ENCODE results near the gene UBE2QL1. TPM values are rescaled to one million over a fixed set of nuclear protein-coding genes. Genes with fewer than 3 reads are reported as not detected.

UBE2QL1 gene
- total RNA-seq, 2 experiments from 2014 or later = not detected

GRCh38 chr5:6473284-6473683, 24.6 kb downstream of the UBE2QL1 start:
- peaks cover 4% of the 10 kb centered on the region for H3K9me3 Mint-ChIP-seq
- H3K36me3 Mint-ChIP-seq (ENCODE audit: low read depth) = no peaks in the 10 kb centered on the region
- CTCF ChIA-PET = no interaction called here
- no peak overlapping the region for H3K27ac Mint-ChIP-seq
- DNase-seq = no peak
- intact Hi-C loops (cut with micrococcal nuclease) = no loop called here
- H3K27me3 Mint-ChIP-seq (ENCODE audit: low read depth) = peaks cover 19% of the 10 kb centered on the region
- no peak overlapping the region for H3K4me3 Mint-ChIP-seq
- H3K4me1 Mint-ChIP-seq (ENCODE audit: low read depth) = no peaks in the 10 kb centered on the region

GRCh38 chr5:6475626-6476312, 27.1 kb downstream of the UBE2QL1 start:
- Mint-ChIP-seq H3K4me1 (ENCODE audit: low read depth) (no peaks in the 10 kb centered on the region), H3K4me3 (no peak overlapping the region), H3K27ac (no peak overlapping the region), H3K36me3 (ENCODE audit: low read depth) (no peaks in the 10 kb centered on the region), H3K9me3 (peaks cover 4% of the 10 kb centered on the region), H3K27me3 (ENCODE audit: low read depth) (peaks cover 14% of the 10 kb centered on the region)
- DNase-seq = no peak
- intact Hi-C loops (cut with micrococcal nuclease) = no loop called here
- CTCF ChIA-PET = no interaction called here

DNA sequence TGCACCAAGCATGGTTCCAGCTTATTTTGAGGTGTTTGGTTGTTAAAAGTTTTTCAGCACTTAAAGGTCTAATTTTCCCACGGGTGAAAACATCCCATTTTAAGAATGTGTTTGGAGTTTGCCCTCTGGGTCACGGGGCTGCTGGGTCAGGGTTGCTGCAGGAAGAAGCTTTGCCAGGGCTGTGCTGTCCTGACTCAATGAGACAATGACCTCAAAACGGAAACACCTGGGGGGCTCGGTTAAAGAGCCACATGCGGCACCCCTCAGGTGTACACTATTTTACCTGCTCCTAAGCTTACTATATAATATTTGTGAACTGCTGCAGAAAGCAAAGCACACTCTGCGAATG, 27.6 kb downstream of the UBE2QL1 start:
- no peak for DNase-seq
- Mint-ChIP-seq H3K4me1 (ENCODE audit: low read depth) (no peaks in the 10 kb centered on the region), H3K9me3 (peaks cover 3% of the 10 kb centered on the region), H3K4me3 (no peak overlapping the region), H3K27me3 (ENCODE audit: low read depth) (peaks cover 12% of the 10 kb centered on the region), H3K36me3 (ENCODE audit: low read depth) (no peaks in the 10 kb centered on the region), H3K27ac (no peak overlapping the region)
- CTCF ChIA-PET = no interaction called here
- intact Hi-C loops (cut with micrococcal nuclease) = no loop called here

- Mint-ChIP-seq H3K4me1 (ENCODE audit: low read depth) (peaks cover 4% of the 10 kb centered on the region), H3K9me3 (no peaks in the 10 kb centered on the region), H3K27me3 (ENCODE audit: low read depth) (peaks cover 4% of the 10 kb centered on the region), H3K36me3 (ENCODE audit: low read depth) (no peaks in the 10 kb centered on the region), H3K4me3 (no peak overlapping the region), H3K27ac (no peak overlapping the region)
- intact Hi-C loops (cut with micrococcal nuclease) = no loop called here
- CTCF ChIA-PET = no interaction called here
- no peak for DNase-seq
These were observed 30.1 kb downstream of the UBE2QL1 start for GRCh38 chr5:6478793-6479192.

- intact Hi-C loops (cut with micrococcal nuclease) = no loop called here
- Mint-ChIP-seq H3K4me3 (no peak overlapping the region), H3K36me3 (ENCODE audit: low read depth) (no peaks in the 10 kb centered on the region)
These were observed 31.7 kb downstream of the UBE2QL1 start for GRCh38 chr5:6480133-6481051.

DNA sequence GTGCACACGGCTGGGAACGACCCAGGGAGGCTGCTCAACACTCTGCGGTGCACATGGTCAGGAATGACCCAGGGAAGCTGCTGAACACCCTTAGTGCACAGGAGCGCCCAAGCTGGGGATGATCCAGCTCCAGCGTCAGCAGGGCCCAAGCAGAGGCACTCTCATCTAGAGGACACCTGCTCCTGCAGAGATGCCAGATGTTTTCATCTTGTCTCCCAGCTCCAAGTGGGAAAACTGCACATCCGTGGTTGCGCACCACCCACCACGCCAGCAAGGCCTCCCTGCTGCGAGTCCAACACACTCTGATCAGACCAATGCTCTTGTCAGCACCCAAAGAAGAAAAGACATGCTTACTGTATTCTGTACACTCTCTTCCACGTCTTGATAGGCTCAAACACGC, 34.1 kb downstream of the UBE2QL1 start:
- no peak overlapping the region for H3K27ac Mint-ChIP-seq
- H3K27me3 Mint-ChIP-seq (ENCODE audit: low read depth) = peaks cover 4% of the 10 kb centered on the region
- no peaks in the 10 kb centered on the region for H3K36me3 Mint-ChIP-seq (ENCODE audit: low read depth)
- no peak overlapping the region for H3K4me3 Mint-ChIP-seq
- CTCF ChIA-PET = no interaction called here
- intact Hi-C loops (cut with micrococcal nuclease) = no loop called here
- DNase-seq = no peak
- H3K4me1 Mint-ChIP-seq (ENCODE audit: low read depth) = peaks cover 35% of the 10 kb centered on the region
- no peaks in the 10 kb centered on the region for H3K9me3 Mint-ChIP-seq

More at GRCh38 chr5:6480133-6481051, 31.7 kb downstream of the UBE2QL1 start:
- Mint-ChIP-seq H3K4me1 (ENCODE audit: low read depth) (peaks cover 19% of the 10 kb centered on the region), H3K27me3 (ENCODE audit: low read depth) (peaks cover 4% of the 10 kb centered on the region), H3K9me3 (no peaks in the 10 kb centered on the region), H3K27ac (no peak overlapping the region)
- DNase-seq = no peak
- CTCF ChIA-PET = interaction anchor here (1.0 kb wide), 1 partner anchor 99 kb away, joined by 3 read pairs; no protein-coding TSS in a partner anchor

GRCh38 chr5:6483880-6484382, 35.3 kb downstream of the UBE2QL1 start:
- no peak overlapping the region for H3K4me3 Mint-ChIP-seq
- CTCF ChIA-PET = no interaction called here
- peak; percentile 28 for DNase-seq

DNA sequence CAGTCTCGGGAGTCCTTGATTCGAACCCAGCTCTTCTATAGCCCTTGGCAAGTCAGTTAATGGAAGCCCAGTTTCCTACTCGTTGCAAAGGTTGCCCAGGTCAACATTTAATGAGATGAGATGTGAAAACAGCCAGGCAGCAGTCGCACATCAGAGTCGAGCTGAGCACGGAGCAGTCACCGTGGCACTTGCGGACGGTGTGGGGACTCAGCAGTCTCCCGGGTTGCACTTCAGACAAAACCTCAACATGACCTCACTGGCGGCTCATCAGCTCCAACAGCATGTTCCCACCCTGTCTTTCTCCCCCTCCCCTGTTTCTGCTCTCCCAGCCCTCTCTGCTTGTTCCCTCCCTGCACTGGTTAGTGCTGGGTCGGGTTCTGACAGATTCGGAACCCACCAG, 35.8 kb downstream of the UBE2QL1 start:
- no peaks in the 10 kb centered on the region for H3K36me3 Mint-ChIP-seq (ENCODE audit: low read depth)
- H3K27me3 Mint-ChIP-seq (ENCODE audit: low read depth) = peaks cover 2% of the 10 kb centered on the region
- peaks cover 35% of the 10 kb centered on the region for H3K4me1 Mint-ChIP-seq (ENCODE audit: low read depth)
- H3K27ac Mint-ChIP-seq = no peak overlapping the region
- no peak for DNase-seq
- CTCF ChIA-PET = no interaction called here
- intact Hi-C loops (cut with micrococcal nuclease) = loop anchor here (1.0 kb wide), 1 partner anchor 9 kb away; no protein-coding TSS in a partner anchor
- H3K9me3 Mint-ChIP-seq = no peaks in the 10 kb centered on the region
- H3K4me3 Mint-ChIP-seq = no peak overlapping the region

More at GRCh38 chr5:6483880-6484382, 35.3 kb downstream of the UBE2QL1 start:
- intact Hi-C loops (cut with micrococcal nuclease) = loop anchor here (1.0 kb wide), 1 partner anchor 9 kb away; no protein-coding TSS in a partner anchor
- Mint-ChIP-seq H3K36me3 (ENCODE audit: low read depth) (no peaks in the 10 kb centered on the region), H3K27me3 (ENCODE audit: low read depth) (peaks cover 2% of the 10 kb centered on the region), H3K4me1 (ENCODE audit: low read depth) (peaks cover 35% of the 10 kb centered on the region), H3K9me3 (no peaks in the 10 kb centered on the region), H3K27ac (no peak overlapping the region)

GRCh38 chr5:6484899-6485298, 36.2 kb downstream of the UBE2QL1 start:
- no peak for DNase-seq
- Mint-ChIP-seq H3K27me3 (ENCODE audit: low read depth) (peaks cover 2% of the 10 kb centered on the region), H3K36me3 (ENCODE audit: low read depth) (no peaks in the 10 kb centered on the region), H3K4me3 (no peak overlapping the region), H3K9me3 (no peaks in the 10 kb centered on the region), H3K4me1 (ENCODE audit: low read depth) (peaks cover 35% of the 10 kb centered on the region), H3K27ac (no peak overlapping the region)
- CTCF ChIA-PET = no interaction called here
- intact Hi-C loops (cut with micrococcal nuclease) = loop anchor here (1.0 to 5.0 kb wide), 2 partner anchors 8 to 108 kb away; partner anchors contain the start of gene MED10

DNA sequence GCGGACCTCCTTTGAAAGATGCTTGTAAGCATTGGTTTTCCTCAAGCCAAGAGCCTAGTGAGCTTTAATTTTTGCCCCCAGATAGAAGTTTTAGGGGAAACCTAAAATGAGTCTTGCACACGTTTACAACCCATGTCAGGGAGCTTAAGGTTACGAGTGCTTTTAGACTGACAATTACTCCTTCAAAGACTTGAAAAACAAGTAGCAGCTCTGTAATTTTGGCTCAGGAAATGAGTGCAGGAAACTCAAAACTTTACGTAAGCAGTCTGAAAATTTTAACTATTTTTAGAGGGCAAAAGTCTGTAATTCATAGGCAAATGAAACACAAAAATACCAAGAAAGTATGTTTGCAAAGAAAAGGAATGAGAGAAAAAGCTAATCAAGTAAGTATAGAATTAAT, 36.8 kb downstream of the UBE2QL1 start:
- Mint-ChIP-seq H3K4me3 (no peak overlapping the region), H3K4me1 (ENCODE audit: low read depth) (peaks cover 35% of the 10 kb centered on the region)

DNA sequence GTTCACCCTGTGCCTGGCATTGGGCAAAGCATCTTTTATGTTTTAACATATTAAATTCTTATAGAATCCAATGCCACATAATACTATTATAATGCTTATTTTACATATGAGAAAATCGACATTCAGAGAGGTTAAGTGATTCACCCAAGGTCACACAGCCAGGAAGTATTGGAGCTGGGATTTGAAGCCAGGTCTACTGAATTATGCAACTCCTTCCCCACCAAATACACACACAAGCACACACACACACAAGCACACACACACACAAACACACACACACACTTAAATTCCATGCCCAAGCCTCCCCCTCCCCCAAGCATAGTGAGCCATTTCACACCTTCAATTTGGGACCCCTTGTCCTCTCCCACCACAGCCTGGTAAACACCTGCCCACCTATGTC, 37.4 kb downstream of the UBE2QL1 start:
- Mint-ChIP-seq H3K27me3 (ENCODE audit: low read depth) (peaks cover 2% of the 10 kb centered on the region), H3K36me3 (ENCODE audit: low read depth) (no peaks in the 10 kb centered on the region), H3K4me3 (no peak overlapping the region), H3K27ac (no peak overlapping the region), H3K9me3 (no peaks in the 10 kb centered on the region), H3K4me1 (ENCODE audit: low read depth) (peaks cover 35% of the 10 kb centered on the region)
- DNase-seq = no peak
- intact Hi-C loops (cut with micrococcal nuclease) = loop anchor here (5.0 kb wide), 1 partner anchor 109 kb away; the partner anchor contains the start of gene MED10
- CTCF ChIA-PET = interaction anchor here (0.8 kb wide), 1 partner anchor 31 kb away, joined by 3 read pairs; no protein-coding TSS in a partner anchor

More for the DNA sequence above, 36.8 kb downstream of the UBE2QL1 start:
- H3K9me3 Mint-ChIP-seq = no peaks in the 10 kb centered on the region
- no peak for DNase-seq
- no peak overlapping the region for H3K27ac Mint-ChIP-seq
- CTCF ChIA-PET = interaction anchor here (0.8 kb wide), 1 partner anchor 31 kb away, joined by 3 read pairs; no protein-coding TSS in a partner anchor
- peaks cover 2% of the 10 kb centered on the region for H3K27me3 Mint-ChIP-seq (ENCODE audit: low read depth)
- no peaks in the 10 kb centered on the region for H3K36me3 Mint-ChIP-seq (ENCODE audit: low read depth)
- intact Hi-C loops (cut with micrococcal nuclease) = loop anchor here (5.0 kb wide), 1 partner anchor 108 kb away; the partner anchor contains the start of gene MED10

DNA sequence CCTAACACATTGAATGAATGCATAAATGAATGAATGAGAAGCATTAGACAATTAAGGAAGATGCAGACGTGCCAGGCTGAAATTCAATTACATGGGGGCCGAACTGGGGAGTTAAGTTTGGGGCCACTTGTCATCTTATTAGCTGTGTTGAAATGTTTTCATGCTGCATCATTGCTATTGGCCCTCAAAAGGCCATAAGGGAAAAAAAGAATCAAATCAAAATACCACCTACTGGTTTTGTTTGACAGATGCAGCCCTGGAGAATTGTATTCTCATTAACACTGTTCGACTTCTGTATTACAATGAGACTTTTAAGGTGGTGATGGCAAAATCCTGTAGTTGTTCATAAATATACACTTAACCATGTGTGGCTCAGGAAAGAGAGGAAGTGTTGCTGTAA, 38.4 kb downstream of the UBE2QL1 start:
- peaks cover 35% of the 10 kb centered on the region for H3K4me1 Mint-ChIP-seq (ENCODE audit: low read depth)
- no peak for DNase-seq
- intact Hi-C loops (cut with micrococcal nuclease) = loop anchor here (5.0 kb wide), 1 partner anchor 110 kb away; the partner anchor contains the start of gene MED10
- H3K36me3 Mint-ChIP-seq (ENCODE audit: low read depth) = no peaks in the 10 kb centered on the region
- H3K27ac Mint-ChIP-seq = no peak overlapping the region
- H3K4me3 Mint-ChIP-seq = no peak overlapping the region
- no peaks in the 10 kb centered on the region for H3K9me3 Mint-ChIP-seq
- peaks cover 3% of the 10 kb centered on the region for H3K27me3 Mint-ChIP-seq (ENCODE audit: low read depth)
- CTCF ChIA-PET = no interaction called here

Measured in activated naive CD4-positive, alpha-beta T cell treated with anti-CD3 and anti-CD28 coated beads for 36 hours (primary cell).